ENCODE data around the gene BABAM2. TPM values are rescaled to one million over a fixed set of nuclear protein-coding genes. Genes with fewer than 3 reads are reported as not detected.

Gene BABAM2
- total RNA-seq, 4 donors from 2014 or later, result 34.4 to 44.9 (median 38.3) TPM

GRCh38 chr2:28163028-28163427 is 272.5 kb downstream of the BABAM2 start:
- no peak for TF ChIP-seq CTCF (IDR thresholded peaks at IDR 0.05; ENCODE audit: low read depth)

- TF ChIP-seq CTCF (IDR thresholded peaks at IDR 0.05; ENCODE audit: low read depth), result no peak
Measured at GRCh38 chr2:28163627-28164279, 273.2 kb downstream of the BABAM2 start.

GRCh38 chr2:28164280-28164801 is 273.8 kb downstream of the BABAM2 start:
- TF ChIP-seq CTCF (IDR thresholded peaks at IDR 0.05; ENCODE audit: low read depth), result no peak

- no peak for TF ChIP-seq CTCF (IDR thresholded peaks at IDR 0.05; ENCODE audit: low read depth)
Measured at GRCh38 chr2:28165087-28165635, 274.6 kb downstream of the BABAM2 start.

GRCh38 chr2:28166956-28167355 is 276.4 kb downstream of the BABAM2 start:
- no peak for TF ChIP-seq CTCF (IDR thresholded peaks at IDR 0.05; ENCODE audit: low read depth)

- TF ChIP-seq CTCF (IDR thresholded peaks at IDR 0.05; ENCODE audit: low read depth), result no peak
Measured at GRCh38 chr2:28168376-28168775, 277.8 kb downstream of the BABAM2 start.

- no peak for TF ChIP-seq CTCF (IDR thresholded peaks at IDR 0.05; ENCODE audit: low read depth)
Measured at GRCh38 chr2:28169492-28169891, 279.0 kb downstream of the BABAM2 start.
